ENCODE results near the gene AMACR.
"Not testable (repeated sequence)": the region's sequence is repeated elsewhere in the genome, so short reads cannot be mapped to it uniquely, and the experiment has no call there.

AMACR gene

GRCh38 chr5:34012791-34013190 is 4.9 kb upstream of the AMACR start:
- no peak for DNase-seq (ENCODE audit: low spot score)
- no peak for TF ChIP-seq CTCF (IDR thresholded peaks at IDR 0.05; ENCODE audit: borderline replicate concordance, control extremely low read depth, extremely low read depth, insufficient read depth, missing control alignments)
- in situ Hi-C loops (cut with MboI; ENCODE audit: low sequenced_read_pairs, unreplicated experiment): loop anchor here (25.0 kb wide), 1 partner anchor 175 kb away; no protein-coding TSS in a partner anchor

GRCh38 chr5:34011536-34011935 is 3.7 kb upstream of the AMACR start:
- TF ChIP-seq CTCF (IDR thresholded peaks at IDR 0.05; ENCODE audit: borderline replicate concordance, control extremely low read depth, extremely low read depth, insufficient read depth, missing control alignments): no peak
- DNase-seq (ENCODE audit: low spot score): no peak
- in situ Hi-C loops (cut with MboI; ENCODE audit: low sequenced_read_pairs, unreplicated experiment): loop anchor here (25.0 kb wide), 1 partner anchor 176 kb away; no protein-coding TSS in a partner anchor

GRCh38 chr5:34010146-34010545 is 2.3 kb upstream of the AMACR start:
- in situ Hi-C loops (cut with MboI; ENCODE audit: low sequenced_read_pairs, unreplicated experiment): loop anchor here (25.0 kb wide), 1 partner anchor 177 kb away; no protein-coding TSS in a partner anchor
- not testable (repeated sequence) for DNase-seq (ENCODE audit: low spot score)

- TF ChIP-seq CTCF (IDR thresholded peaks at IDR 0.05; ENCODE audit: borderline replicate concordance, control extremely low read depth, extremely low read depth, insufficient read depth, missing control alignments): no peak
- in situ Hi-C loops (cut with MboI; ENCODE audit: low sequenced_read_pairs, unreplicated experiment): loop anchor here (10.0 to 25.0 kb wide), 2 partner anchors 178 to 455 kb away; no protein-coding TSS in a partner anchor
- DNase-seq (ENCODE audit: low spot score): no peak
Observed at GRCh38 chr5:34009610-34010009, 1.8 kb upstream of the AMACR start.

- DNase-seq (ENCODE audit: low spot score): no peak
- TF ChIP-seq CTCF (IDR thresholded peaks at IDR 0.05; ENCODE audit: borderline replicate concordance, control extremely low read depth, extremely low read depth, insufficient read depth, missing control alignments): no peak
- in situ Hi-C loops (cut with MboI; ENCODE audit: low sequenced_read_pairs, unreplicated experiment): loop anchor here (10.0 to 25.0 kb wide), 2 partner anchors 178 to 456 kb away; no protein-coding TSS in a partner anchor
Observed at GRCh38 chr5:34008802-34009201, 952 bp upstream of the AMACR start.

GRCh38 chr5:34007201-34007620 is 639 bp downstream of the AMACR start:
- in situ Hi-C loops (cut with MboI; ENCODE audit: low sequenced_read_pairs, unreplicated experiment): loop anchor here (10.0 to 25.0 kb wide), 2 partner anchors 180 to 458 kb away; no protein-coding TSS in a partner anchor
- DNase-seq (ENCODE audit: low spot score): no peak
- TF ChIP-seq CTCF (IDR thresholded peaks at IDR 0.05; ENCODE audit: borderline replicate concordance, control extremely low read depth, extremely low read depth, insufficient read depth, missing control alignments): no peak

GRCh38 chr5:34005681-34006080 is 2.2 kb downstream of the AMACR start:
- in situ Hi-C loops (cut with MboI; ENCODE audit: low sequenced_read_pairs, unreplicated experiment): loop anchor here (10.0 to 25.0 kb wide), 2 partner anchors 182 to 459 kb away; no protein-coding TSS in a partner anchor
- no peak for TF ChIP-seq CTCF (IDR thresholded peaks at IDR 0.05; ENCODE audit: borderline replicate concordance, control extremely low read depth, extremely low read depth, insufficient read depth, missing control alignments)
- no peak for DNase-seq (ENCODE audit: low spot score)
